ENCODE data around the gene FAM89B.
"Not testable (repeated sequence)": the region's sequence is repeated elsewhere in the genome, so short reads cannot be mapped to it uniquely, and the experiment has no call there.

FAM89B gene

DNA sequence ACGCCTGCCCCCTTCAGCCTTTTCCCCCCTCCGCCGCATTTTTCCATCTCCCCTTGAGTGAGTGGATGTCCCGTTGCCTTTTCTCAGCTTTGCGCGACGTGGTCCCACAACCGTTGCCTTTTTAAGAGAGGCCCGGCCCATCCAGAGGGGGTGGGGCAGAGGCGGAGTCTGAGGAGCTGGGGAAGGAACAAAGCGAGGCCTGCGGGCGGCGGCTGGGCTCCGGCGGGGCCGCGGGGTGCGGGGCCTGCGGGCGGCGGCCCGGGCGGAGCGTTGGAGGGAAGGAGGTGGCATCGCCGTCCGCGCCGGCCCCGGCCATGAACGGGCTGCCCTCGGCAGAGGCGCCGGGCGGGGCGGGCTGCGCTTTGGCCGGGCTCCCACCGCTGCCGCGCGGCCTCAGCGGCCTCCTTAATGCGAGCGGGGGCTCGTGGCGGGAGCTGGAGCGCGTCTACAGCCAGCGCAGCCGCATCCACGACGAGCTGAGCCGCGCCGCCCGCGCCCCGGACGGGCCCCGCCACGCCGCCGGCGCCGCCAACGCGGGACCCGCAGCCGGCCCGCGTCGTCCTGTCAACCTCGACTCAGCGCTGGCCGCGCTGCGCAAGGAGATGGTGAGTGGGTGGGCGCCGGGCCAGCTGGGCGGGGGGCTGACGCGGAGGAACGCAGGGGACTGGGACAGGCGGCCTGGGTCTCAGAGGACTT lies at the start of gene FAM89B:
TSS of gene FAM89B (plus strand) at position 183 of the 696 bp plus-strand sequence. CDS start at position 315, 132 bp downstream.
- DNase-seq (ENCODE audit: low spot score) = peak; percentile 87

GRCh38 chr11:65522718-65523630 lies 49.4 kb upstream of the FAM89B start:
- DNase-seq (ENCODE audit: low spot score) = not testable (repeated sequence)

- DNase-seq (ENCODE audit: low spot score) = not testable (repeated sequence)
Measured at GRCh38 chr11:65523631-65523968, 48.7 kb upstream of the FAM89B start.

GRCh38 chr11:65524014-65524740 lies 48.2 kb upstream of the FAM89B start:
- peak; percentile 18 for DNase-seq (ENCODE audit: low spot score)

- peak; percentile 98 for DNase-seq (ENCODE audit: low spot score)
Measured at GRCh38 chr11:65524741-65525545, 47.4 kb upstream of the FAM89B start, which contains the start of gene SCYL1. Gene SCYL1 (plus strand): TSS chr11:65525083. CDS start chr11:65525154, 71 bp downstream.

GRCh38 chr11:65525546-65526480 lies 46.5 kb upstream of the FAM89B start:
- peak; percentile 19 for DNase-seq (ENCODE audit: low spot score)

DNA sequence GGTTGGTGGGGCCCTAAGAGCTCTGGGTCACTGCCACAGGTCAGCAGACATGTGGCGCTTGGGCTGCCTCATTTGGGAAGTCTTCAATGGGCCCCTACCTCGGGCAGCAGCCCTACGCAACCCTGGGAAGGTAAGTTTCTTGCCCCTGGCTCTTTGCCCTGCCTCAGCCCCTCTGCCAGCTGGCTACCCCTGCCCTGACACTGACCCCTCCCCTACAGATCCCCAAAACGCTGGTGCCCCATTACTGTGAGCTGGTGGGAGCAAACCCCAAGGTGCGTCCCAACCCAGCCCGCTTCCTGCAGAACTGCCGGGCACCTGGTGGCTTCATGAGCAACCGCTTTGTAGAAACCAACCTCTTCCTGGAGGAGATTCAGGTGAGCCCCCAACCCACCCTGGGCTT lies 45.6 kb upstream of the FAM89B start:
- no peak for DNase-seq (ENCODE audit: low spot score)

- DNase-seq (ENCODE audit: low spot score) = no peak
Measured at GRCh38 chr11:65528819-65529350, 43.5 kb upstream of the FAM89B start.

DNA sequence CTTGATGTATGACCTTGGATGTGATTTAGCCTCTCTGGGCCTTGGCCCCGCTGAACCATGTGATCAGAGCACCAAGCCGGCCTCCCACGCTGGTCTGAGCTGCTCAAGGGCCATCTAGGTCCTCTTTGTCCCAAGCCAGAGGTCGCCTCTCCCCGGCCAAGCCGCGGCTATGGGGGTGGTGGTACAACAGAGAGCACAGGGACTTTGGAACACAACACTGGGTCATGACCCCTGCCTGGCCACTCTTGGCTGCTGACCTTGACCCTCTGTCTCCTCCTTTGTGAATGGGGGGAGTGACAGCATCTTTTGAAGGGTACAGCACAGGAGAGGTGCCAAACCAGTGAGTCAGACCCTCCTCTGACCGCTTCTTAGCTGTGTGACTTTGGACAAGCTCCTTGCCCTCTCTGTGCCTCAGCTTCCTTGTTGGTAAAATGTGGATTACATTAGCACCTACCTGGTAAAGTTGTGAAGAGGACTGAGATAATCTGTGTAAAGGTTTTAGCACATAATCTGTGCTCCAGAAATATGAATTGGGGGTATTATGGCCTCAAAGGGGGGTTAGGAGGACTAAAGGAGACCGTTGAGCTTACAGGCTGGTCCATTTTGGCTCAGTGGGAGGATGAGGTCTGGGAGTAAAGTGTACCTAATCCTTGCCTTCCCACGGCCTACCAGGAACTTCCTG lies 42.7 kb upstream of the FAM89B start:
- DNase-seq (ENCODE audit: low spot score) = no peak

GRCh38 chr11:65530157-65530496 lies 42.2 kb upstream of the FAM89B start:
- DNase-seq (ENCODE audit: low spot score) = no peak

GRCh38 chr11:65532388-65533064 lies 39.8 kb upstream of the FAM89B start:
- no peak for DNase-seq (ENCODE audit: low spot score)

- DNase-seq (ENCODE audit: low spot score) = no peak
Measured at GRCh38 chr11:65535102-65535501, 37.2 kb upstream of the FAM89B start.

DNA sequence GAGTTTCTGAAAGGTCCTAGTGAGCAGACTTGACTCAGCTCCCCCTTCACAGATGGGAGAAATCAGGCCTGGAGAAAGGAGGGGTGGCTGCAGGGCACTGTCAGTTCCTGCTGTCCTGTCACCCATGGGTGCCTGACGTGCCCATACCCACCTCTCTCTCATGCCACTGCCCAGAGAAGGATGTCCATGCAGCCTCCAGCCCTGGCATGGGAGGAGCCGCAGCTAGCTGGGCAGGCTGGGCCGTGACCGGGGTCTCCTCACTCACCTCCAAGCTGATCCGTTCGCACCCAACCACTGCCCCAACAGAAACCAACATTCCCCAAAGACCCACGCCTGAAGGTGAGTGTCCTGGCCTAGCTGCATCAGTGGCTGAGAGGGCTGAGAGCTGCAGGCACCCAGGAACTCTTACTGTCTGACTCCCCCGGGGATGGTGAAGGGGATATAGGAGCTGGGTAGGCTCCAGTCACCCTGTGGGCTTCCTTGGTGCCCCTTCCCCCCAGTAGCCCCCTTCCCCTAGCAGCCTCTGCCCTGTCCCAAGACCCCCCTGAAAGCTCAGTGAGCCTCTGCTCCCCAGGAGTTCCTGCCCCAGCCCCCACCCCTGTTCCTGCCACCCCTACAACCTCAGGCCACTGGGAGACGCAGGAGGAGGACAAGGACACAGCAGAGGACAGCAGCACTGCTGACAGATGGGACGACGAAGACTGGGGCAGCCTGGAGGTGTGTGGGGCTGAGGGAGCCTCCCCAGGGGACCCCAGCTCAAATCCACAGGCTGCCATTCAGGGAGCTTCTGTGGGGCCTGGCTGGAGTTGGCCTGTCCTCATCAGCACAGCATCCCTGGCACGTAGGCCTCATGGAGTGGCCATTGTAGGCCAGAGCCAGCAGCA lies 35.7 kb upstream of the FAM89B start:
- peak; percentile 70 for DNase-seq (ENCODE audit: low spot score)

GRCh38 chr11:65537296-65537597 lies 35.1 kb upstream of the FAM89B start:
- DNase-seq (ENCODE audit: low spot score) = no peak

- DNase-seq (ENCODE audit: low spot score) = no peak
Measured at GRCh38 chr11:65537620-65538231, 34.6 kb upstream of the FAM89B start.

DNA sequence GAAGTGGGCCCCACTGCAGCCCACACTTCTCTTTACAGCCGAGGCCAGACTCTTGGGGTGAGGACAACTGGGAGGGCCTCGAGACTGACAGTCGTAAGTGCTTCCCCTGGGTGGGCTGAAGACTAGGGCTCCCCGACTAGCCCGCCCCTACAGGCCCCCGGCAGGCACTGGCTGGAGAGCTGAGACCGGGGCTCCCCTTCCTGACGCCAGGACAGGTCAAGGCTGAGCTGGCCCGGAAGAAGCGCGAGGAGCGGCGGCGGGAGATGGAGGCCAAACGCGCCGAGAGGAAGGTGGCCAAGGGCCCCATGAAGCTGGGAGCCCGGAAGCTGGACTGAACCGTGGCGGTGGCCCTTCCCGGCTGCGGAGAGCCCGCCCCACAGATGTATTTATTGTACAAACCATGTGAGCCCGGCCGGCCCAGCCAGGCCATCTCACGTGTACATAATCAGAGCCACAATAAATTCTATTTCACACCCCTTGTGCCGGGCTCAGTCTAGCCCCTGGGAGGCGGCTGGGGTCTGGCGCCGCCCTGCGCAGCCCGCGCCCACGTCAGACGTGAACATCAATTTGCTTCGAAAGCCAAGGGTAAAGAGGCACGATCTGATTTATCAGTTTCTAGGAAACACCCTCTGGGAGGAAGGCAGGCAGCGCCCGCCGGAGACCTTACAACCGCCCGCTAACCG lies 34.0 kb upstream of the FAM89B start:
- DNase-seq (ENCODE audit: low spot score) = no peak
